OCI-LY3 (cell line): Measurements from ENCODE around the gene CNN2.

Source experiments
- H2AFZ ChIP-seq: fragments of 200-600, 300-600 bp; shearing (Covaris generic); 2 replicates; pipeline ENCODE4 v1.6.0; 2014; ENCODE audit warnings: antibody characterized with exemption, low read depth, low read length
- H3K27ac ChIP-seq: fragments of 200-600, 300-600 bp; sonication (generic); 2 replicates; pipeline ENCODE4 v1.5.1; 2014; ENCODE audit warnings: mild to moderate bottlenecking, low read length, moderate library complexity, mixed read lengths
- H3K27me3 ChIP-seq: fragments of 200-600, 300-600 bp; sonication (generic); 2 replicates; pipeline ENCODE4 v1.6.1; 2014; ENCODE audit warnings: low read depth, low read length, mixed read lengths
- H3K36me3 ChIP-seq: fragments of 200-600, 300-600 bp; sonication (generic); replicated peaks from 2 replicates; pipeline ENCODE3; 2014; ENCODE audit warnings: low read depth, low read length, mixed read lengths
- H3K4me1 ChIP-seq: fragments of 300-600, 200-600 bp; sonication (generic); 2 replicates; pipeline ENCODE4 v1.6.1; 2014; ENCODE audit warnings: low read length, mixed read lengths
- H3K4me2 ChIP-seq: fragments of 200-600, 300-600 bp; sonication (generic); 2 replicates; pipeline ENCODE4 v1.6.1; 2014; ENCODE audit warnings: low read length, mixed read lengths
- H3K4me3 ChIP-seq: fragments of 300-600, 200-600 bp; sonication (generic); 2 replicates; pipeline ENCODE4 v1.5.1; 2014; ENCODE audit warnings: antibody characterized with exemption, mild to moderate bottlenecking, low read length, moderate library complexity
- H3K79me2 ChIP-seq: fragments of 300-600, 200-600 bp; shearing (Covaris generic); 2 replicates; pipeline ENCODE4 v1.6.1; 2014; ENCODE audit warnings: mild to moderate bottlenecking, low read length, mixed read lengths
- H3K9ac ChIP-seq: fragments of 300-600, 200-600 bp; shearing (Covaris generic); 2 replicates; pipeline ENCODE4 v1.6.0; 2014; ENCODE audit warnings: mild to moderate bottlenecking, low read length, moderate library complexity
- H3K9me3 ChIP-seq: fragments of 200-600, 300-600 bp; shearing (Covaris generic); 2 replicates; pipeline ENCODE4 v1.6.1; 2014; ENCODE audit warnings: low read length, mixed read lengths; ENCODE audit not compliant: insufficient read depth
- H4K20me1 ChIP-seq: fragments of 200-600, 300-600 bp; sonication (generic); 2 replicates; pipeline ENCODE4 v1.6.1; 2016; ENCODE audit warnings: low read length, mixed read lengths; ENCODE audit not compliant: insufficient read depth
- EZH2phosphoT487 ChIP-seq: fragments of 200-600 bp; shearing (Covaris generic); IDR thresholded peaks from 2 replicates; pipeline ENCODE4 v1.6.1; 2018; ENCODE audit warnings: antibody characterized with exemption, mixed run types, low read depth
- TF ChIP-seq, protein P1 (sequence below): fragments of 200-600, 300-600 bp; sonication (generic); IDR thresholded peaks from 2 replicates; pipeline ENCODE4 v1.5.1; 2014; ENCODE audit warnings: antibody characterized with exemption, low read length, low read depth

CNN2 gene

DNA sequence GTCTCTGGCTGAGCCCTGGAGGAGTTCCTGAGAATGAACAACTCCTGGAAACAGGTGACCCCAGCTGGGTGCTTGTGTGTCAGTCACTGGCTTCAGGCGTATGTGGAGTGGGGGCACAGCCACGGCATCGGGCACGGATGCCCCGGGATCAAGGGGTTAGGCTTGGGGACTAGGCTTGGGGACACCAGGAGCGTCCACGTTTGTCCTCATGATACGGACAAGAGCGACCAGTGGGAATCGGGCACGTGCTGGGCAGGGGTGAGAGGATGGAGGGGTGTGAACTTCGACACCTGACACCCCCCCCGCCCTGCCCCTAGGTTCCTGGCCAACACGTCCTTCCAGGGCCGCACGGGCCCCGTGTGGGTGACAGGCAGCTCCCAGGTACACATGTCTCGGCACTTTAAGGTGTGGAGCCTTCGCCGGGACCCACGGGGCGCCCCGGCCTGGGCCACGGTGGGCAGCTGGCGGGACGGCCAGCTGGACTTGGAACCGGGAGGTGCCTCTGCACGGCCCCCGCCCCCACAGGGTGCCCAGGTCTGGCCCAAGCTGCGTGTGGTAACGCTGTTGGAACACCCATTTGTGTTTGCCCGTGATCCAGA is 22.1 kb upstream of the CNN2 start:
- TF ChIP-seq EZH2phosphoT487: no peak
- TF ChIP-seq, protein P1, sequence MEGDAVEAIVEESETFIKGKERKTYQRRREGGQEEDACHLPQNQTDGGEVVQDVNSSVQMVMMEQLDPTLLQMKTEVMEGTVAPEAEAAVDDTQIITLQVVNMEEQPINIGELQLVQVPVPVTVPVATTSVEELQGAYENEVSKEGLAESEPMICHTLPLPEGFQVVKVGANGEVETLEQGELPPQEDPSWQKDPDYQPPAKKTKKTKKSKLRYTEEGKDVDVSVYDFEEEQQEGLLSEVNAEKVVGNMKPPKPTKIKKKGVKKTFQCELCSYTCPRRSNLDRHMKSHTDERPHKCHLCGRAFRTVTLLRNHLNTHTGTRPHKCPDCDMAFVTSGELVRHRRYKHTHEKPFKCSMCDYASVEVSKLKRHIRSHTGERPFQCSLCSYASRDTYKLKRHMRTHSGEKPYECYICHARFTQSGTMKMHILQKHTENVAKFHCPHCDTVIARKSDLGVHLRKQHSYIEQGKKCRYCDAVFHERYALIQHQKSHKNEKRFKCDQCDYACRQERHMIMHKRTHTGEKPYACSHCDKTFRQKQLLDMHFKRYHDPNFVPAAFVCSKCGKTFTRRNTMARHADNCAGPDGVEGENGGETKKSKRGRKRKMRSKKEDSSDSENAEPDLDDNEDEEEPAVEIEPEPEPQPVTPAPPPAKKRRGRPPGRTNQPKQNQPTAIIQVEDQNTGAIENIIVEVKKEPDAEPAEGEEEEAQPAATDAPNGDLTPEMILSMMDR: no peak
- Histone ChIP-seq H3K9ac (no peak overlapping the region), H3K9me3 (no peaks in the 10 kb centered on the region), H3K36me3 (peaks cover 20% of the 10 kb centered on the region), H3K4me3 (no peak overlapping the region), H3K4me1 (peaks cover 3% of the 10 kb centered on the region), H2AFZ (no peak overlapping the region), H4K20me1 (peaks cover 8% of the 10 kb centered on the region; the same call in 1 of the 2 replicates), H3K4me2 (no peak overlapping the region), H3K27ac (no peak overlapping the region), H3K27me3 (no peaks in the 10 kb centered on the region), H3K79me2 (no peaks in the 10 kb centered on the region)

DNA sequence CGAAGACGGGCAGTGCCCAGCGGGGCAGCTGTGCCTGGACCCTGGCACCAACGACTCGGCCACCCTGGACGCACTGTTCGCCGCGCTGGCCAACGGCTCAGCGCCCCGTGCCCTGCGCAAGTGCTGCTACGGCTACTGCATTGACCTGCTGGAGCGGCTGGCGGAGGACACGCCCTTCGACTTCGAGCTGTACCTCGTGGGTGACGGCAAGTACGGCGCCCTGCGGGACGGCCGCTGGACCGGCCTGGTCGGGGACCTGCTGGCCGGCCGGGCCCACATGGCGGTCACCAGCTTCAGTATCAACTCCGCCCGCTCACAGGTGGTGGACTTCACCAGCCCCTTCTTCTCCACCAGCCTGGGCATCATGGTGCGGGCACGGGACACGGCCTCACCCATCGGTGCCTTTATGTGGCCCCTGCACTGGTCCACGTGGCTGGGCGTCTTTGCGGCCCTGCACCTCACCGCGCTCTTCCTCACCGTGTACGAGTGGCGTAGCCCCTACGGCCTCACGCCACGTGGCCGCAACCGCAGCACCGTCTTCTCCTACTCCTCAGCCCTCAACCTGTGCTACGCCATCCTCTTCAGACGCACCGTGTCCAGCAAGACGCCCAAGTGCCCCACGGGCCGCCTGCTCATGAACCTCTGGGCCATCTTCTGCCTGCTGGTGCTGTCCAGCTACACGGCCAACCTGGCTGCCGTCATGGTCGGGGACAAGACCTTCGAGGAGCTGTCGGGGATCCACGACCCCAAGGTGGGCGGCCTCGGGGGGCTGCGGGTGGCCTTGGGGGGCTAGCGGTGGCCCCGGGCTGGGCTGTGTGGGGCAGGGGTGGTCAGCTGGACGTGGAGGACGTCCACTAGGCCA is 21.4 kb upstream of the CNN2 start:
- no peak for TF ChIP-seq EZH2phosphoT487
- TF ChIP-seq, protein P1: no peak
- Histone ChIP-seq H3K79me2 (no peaks in the 10 kb centered on the region), H3K9me3 (no peaks in the 10 kb centered on the region), H3K27ac (no peak overlapping the region), H3K36me3 (peaks cover 27% of the 10 kb centered on the region), H3K4me1 (peaks cover 3% of the 10 kb centered on the region), H3K4me3 (no peak overlapping the region), H4K20me1 (peaks cover 8% of the 10 kb centered on the region; the same call in 1 of the 2 replicates), H3K4me2 (no peak overlapping the region), H3K9ac (no peak overlapping the region), H3K27me3 (no peaks in the 10 kb centered on the region), H2AFZ (no peak overlapping the region)

GRCh38 chr19:1006711-1007398 is 19.6 kb upstream of the CNN2 start:
- TF ChIP-seq, protein P1: 0 out of 2 replicates have a peak, but pooled peaks have one; percentile 6
- TF ChIP-seq EZH2phosphoT487: no peak

More at GRCh38 chr19:1006711-1007398, 19.6 kb upstream of the CNN2 start:
- Histone ChIP-seq H3K4me1 (no peaks in the 10 kb centered on the region), H3K36me3 (peaks cover 40% of the 10 kb centered on the region), H2AFZ (no peak overlapping the region), H3K79me2 (no peaks in the 10 kb centered on the region; the same call in 1 of the 2 replicates), H3K9ac (no peak overlapping the region), H3K4me3 (no peak overlapping the region), H3K9me3 (no peaks in the 10 kb centered on the region), H3K4me2 (no peak overlapping the region), H3K27ac (no peak overlapping the region), H3K27me3 (no peaks in the 10 kb centered on the region), H4K20me1 (peaks cover 8% of the 10 kb centered on the region; the same call in 1 of the 2 replicates)
